HG02973 (cell line): ENCODE measurements around the gene DPP6.

ENCODE experiments used
- ATAC-seq: cut with Tn5 transposase; IDR thresholded peaks from one replicate; pipeline ENCODE4 v1.9.1; 2021; ENCODE audit warnings: moderate library complexity; ENCODE audit not compliant: unreplicated experiment

The DPP6 gene

DNA sequence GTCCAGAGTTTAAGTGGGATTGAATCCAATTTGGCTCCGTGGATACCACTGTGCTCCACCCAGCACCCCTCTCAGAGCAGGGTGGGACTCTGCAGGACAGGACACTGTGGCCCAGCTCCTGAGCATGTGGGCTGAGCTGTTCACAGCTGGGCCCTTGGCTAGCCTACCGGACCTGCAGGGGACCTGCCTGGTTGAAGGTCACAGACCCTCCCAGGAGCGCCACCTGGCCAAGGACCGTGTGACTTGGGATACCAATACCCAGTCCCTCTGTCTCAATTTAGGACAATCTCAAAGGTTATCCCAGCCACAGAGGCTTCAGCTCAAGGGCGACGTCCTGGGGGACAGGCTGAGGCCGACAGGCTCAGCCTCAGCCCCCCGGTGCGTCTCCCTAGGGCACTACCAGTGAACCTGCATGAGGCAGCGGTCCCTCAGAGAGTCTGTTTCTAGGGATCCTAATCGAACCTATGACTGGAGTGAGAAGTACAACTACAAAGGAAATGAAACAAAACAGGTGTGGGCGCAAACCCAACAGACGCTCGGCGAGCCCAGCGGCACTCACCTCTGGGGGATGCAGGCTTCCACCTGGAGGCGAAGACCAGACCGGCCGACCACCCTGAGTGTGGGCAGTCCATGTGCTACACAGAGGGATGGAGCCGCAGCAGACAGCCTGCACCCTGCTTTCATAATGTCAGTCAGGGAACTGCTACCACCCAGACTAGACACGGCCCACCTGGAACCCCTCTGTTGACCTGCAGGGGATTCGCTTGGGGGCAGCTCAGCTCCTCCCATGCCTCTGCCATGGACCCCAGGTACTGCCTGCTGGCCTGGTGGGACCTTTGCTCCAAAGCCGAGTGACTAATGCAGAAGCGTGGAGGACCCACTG lies 847.0 kb downstream of the DPP6 start:
- no peak for ATAC-seq

DNA sequence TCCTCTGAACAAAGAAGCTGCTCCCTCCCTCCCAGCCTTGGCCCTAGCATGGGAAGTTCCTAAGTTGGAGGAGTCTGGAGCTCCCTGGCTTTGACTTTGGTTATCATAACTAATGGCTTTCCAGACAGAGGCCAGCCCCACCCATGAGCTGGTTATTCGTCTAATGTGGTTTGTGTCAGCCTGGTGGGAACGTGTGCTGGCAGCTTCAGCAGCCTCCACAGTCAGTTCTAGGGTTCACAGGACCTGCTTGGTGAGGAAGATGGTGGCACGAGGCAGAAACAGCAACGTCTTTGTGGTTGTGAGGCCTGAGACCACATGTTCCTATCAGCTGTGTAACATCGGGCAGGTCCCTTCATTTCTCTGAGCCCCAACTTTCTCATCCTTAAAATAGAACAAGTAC lies 847.7 kb downstream of the DPP6 start:
- no peak for ATAC-seq

DNA sequence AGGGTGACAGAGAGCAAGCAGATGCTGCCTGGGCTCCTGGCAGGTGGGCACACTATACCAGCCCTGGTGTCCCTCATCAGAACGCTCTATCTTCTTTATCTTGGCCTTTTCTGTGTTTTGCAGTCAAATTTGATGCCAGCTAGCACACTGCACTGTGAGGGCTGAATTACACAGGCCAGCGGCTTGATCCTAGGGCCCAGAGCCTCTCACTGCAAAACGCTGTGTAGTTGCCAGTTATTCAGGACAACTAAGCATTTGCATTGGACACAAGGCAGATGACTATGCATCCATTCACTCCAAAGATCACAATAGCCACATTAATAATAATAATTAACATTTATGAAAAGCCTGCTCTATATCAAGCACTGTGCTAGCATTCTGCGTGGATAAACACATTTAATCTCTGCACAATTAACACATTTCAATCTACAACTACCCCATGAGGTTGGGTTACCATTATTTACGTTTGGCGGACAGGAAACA lies 850.4 kb downstream of the DPP6 start:
- no peak for ATAC-seq

DNA sequence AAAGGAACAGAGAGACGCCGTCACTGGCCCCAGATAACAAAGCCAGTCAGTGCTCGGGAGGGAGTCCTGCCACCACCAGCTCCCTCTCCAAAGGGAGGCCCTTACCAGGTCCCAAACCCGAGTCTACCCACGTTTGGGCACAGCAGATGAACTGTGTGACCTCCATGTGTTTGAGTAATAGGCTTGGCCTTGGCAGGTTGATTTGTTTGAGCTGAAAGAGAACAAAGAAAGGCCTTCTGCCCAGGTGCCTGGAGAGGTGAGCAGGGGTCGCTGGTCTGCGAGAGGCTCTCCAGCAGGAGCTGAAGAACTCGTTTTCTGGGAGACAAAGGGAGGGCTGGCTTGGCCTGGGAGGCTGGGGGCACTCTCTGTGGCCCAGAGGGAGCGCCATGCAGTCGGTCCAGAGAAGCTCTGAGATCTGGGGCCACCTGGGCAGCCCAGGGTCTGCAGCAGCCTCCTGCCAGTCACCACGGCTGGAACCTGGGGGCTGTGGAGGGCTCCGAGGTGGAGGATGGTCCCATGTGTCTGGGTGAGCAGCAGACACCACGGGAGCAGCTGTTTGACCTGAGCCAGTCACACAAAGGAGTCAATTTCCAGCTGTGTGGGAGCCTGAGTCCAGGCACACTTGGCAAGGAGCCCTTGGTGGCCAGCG lies 851.0 kb downstream of the DPP6 start:
- ATAC-seq = no peak

DNA sequence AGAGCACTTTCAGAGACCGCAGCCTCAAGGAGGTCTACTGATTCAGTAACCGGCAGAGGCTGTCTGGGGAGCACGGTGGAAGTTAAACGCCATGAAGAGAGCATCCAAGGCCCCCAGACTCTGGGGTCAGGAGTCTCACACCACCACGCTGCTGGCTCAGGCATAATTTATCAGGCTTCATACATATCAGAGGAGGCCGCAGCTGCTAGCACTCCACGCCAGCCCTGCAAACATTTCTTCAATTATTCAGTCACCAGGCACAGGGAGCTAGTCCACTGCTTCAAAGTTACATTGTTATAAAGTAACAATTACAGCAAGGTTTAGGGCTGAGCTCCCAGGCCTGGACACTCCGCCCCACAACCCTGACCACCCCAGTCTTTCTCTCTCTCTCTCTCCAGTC lies 852.9 kb downstream of the DPP6 start:
- ATAC-seq = no peak

DNA sequence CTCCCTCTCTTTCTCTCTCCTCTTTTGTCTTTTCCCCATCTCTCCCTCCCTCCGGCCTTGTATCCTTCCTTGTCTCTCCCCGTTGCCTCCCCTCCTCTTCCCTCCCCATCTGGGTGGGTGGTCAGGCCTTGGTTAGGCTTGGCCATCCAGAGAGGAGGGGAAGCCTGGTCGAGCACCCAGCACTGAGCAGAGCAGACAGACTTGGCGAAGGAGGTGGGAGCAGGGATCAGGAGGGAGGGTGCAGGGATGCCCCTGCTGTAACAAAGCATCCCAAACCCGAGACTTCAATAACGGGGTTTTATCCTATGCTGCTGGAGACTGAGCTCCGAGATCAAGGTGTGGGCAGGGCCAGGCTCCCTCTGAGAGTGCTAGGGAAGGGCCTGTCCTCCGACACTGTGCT lies 853.4 kb downstream of the DPP6 start:
- no peak for ATAC-seq

DNA sequence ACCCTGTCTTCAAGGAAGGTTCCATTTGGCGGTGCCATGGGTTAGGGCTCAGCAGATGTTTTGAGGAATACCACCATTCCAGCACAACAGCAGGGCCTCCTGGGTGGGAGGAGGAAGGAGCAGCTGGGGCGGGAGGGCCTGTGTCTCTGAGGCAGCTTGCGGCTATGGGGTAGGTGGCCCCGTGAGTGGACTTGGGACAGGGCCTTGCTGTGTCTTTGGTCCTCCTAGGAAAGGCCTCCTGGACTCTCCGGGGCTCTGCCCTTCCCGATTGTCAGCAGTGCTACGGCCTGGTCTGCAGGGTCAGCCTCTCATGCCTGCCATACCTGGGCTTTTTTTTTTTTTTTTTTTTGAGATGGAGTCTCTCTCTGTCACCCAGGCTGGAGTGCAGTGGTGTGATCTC lies 854.0 kb downstream of the DPP6 start:
- no peak for ATAC-seq

DNA sequence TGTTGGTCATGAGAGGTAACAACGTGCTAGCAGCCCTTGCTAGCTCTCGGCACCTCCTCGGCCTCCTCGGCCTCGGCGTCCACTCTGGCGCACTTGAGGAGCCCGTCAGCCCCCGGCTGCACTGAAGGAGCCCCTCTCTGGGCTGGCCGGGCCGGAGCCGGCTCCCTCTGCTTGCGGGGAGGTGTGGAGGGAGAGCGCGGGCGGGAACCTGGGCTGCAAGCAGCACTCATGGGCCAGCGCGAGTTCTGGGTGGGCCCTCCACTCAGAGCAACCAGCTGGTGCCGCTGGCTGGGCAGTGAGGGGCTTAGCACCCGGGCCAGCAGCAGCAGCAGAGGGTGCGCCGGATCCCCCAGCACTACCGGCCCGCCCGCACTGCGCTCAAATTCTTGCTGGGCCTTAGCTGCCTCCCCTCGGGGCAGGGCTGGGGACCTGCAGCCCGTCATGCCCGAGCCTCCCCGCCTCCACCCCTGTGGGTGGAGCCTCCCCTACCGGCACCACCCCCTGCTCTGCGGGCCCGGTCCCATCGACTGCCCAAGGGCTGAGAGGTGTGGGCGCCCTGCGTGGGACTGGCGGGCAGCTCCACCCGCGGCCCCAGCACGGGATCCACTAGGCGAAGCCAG lies 854.6 kb downstream of the DPP6 start:
- ATAC-seq = no peak

DNA sequence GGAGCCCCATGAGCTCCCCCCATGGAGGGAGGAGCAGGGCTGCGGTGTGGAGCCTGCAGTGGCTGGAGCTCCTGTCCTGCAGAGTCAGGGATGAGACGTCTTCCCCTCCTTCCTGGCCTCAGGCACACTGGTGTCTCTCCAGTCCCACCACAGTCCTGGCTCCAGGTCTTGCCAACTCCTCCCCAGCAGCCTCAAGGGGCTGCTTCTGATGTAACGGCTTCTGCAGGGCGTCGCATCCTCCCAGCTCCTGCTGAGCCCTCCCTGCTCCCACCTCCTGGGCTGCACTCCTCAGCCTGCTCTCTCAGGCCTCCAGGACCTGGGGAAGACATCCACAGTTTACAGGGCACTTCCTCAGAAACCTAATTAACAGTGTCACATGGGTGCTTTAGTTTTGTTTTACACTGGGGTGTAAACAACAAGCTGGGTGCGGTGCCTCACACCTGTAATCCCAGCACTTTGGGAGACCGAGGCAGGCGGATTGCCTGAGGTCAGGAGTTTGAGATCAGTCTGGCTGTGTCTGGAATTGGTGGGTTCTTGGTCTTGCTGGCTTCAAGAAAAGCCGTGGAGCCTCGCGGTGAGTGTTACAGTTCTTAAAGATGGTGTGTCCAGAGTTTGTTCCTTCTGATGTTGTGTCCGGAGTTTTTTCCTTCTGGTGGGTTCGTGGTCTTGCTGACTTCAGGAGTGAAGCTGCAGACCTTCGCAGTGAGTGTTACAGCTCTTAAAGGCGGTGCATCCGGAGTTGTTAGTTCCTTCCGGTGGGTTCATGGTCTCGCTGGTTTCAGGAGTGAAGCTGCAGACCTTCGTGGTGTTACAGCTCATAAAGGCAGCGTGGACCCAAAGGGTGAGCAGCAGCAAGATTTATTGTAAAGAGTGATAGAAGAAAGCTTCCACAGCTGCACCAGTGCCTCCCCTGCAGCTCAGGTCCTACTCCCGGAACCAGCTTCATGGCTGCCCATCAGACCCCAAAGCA lies 855.7 kb downstream of the DPP6 start:
- no peak for ATAC-seq

DNA sequence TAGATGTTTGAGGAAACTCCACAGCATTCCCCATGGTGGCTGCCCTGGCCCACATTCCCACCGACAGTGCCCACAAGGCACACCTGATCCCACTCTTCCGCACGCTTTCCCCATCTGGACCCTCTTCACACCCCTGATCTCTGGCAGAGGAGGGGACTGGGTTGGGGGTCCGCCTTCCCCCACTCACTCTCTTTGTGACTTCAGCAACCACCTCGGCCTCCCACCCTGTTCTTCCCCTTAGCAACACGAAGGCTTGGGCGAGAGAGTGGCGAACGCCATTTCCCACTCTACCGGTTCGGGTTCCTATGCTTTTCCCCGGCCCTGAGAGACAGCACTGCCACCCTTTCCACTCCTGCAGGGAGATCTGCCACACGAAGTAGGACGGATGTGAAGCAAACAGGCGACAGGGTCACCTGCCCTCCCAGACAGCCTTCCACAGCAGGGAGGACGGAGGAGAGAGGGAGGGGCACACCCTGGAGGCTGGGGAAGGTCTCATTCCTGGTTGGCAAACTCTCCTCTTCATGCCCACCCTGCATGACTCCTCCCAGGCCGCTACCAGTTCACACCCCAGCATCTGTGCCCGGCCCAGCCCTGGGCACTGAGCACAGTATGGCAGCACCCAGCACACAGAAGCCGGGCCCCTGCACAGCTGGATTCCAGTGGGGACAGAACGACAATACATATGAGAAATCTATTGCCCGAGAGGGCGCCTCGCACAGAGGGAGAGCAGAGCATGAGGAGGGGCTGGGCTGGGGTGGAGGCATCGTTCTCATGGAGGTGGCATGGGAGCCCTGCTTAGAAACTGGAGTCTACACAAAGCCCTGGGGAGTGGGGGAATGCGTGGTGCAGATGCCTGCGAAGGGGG lies 857.3 kb downstream of the DPP6 start:
- no peak for ATAC-seq

DNA sequence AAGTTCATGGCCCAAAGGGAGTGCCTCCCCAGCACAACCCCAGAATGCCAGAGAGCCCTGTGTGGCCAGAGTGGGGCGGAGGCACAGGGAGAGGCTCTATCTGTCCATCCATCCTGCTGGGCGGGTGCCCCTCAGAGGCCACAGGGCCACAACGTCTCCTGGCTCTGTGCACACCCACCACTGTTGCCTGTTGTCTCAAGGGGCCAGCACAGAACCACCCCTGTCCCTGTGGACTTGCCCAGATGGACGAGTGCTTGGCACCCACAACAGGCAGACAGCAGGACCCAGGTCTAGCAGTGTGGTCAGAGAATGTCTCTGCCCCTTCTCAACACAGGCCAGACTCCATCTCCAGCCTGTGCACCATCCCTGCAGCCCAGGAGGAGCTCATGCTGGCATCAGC lies 857.9 kb downstream of the DPP6 start:
- ATAC-seq = no peak

DNA sequence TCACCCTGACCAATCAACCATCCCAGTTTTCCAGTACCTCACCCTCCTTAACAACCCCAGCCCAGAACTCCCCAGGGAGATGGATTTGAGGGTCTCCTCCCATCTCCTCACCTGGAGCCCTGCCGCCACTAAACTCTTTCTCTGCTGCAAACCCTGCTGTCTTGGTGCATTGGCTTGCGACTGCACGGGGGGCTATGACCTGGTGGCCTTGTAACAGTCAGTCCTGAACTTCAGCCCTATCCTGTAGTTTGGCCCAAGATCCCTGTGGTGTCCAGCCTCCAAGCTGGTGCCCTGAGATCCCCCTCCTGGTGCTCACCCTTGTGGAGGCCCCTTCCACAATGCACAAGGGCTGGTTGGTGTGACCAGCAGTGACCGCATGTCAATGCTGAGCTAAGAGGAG lies 858.8 kb downstream of the DPP6 start:
- ATAC-seq = no peak

DNA sequence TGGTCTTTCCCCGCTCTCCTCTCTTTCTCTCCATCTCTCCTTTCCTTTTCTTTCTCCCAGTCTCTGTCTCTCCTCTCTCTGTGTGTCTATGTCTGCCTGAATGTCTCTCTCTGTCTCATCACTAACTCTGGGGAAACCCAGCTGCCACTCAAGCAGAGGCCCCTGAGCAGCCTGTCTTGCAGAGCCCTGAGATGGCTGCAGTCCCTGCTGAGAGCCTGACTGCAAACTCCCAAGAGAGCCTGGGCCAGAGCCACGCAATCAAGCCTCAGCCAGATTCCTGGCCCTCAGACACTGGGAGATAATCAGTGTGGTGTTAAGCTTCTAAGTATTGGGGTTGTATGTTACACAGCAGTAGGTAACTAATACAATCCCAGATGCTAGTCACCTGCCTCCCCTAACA lies 859.2 kb downstream of the DPP6 start:
- ATAC-seq = no peak

DNA sequence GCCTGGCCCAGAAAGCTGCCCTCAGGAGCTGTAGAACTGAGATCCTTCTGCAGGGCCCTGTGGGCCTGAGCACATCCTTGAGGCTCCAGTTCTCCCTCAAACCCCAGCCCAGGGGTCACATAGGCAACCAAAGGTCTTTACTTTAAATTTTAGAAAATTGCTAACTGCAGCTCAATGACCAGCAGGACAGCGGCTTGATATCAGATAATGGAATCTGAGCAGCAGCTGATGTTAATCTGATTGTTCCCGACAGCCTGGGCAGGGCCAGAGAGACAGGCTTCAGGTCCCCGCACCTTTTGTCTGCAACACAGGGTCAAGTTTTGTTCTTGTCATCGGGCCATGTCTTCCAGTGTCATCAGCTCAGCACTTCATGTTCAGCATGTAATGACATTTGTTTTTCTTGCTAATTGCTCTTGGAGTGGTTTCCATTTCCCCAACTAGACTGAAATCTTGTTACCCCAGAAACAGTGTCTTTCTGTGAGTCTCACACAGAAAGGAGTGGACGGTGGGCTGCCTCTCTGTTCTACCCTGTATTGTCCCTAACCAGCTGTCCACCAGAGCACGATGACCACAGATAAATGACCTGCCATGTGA lies 859.8 kb downstream of the DPP6 start:
- ATAC-seq = no peak

DNA sequence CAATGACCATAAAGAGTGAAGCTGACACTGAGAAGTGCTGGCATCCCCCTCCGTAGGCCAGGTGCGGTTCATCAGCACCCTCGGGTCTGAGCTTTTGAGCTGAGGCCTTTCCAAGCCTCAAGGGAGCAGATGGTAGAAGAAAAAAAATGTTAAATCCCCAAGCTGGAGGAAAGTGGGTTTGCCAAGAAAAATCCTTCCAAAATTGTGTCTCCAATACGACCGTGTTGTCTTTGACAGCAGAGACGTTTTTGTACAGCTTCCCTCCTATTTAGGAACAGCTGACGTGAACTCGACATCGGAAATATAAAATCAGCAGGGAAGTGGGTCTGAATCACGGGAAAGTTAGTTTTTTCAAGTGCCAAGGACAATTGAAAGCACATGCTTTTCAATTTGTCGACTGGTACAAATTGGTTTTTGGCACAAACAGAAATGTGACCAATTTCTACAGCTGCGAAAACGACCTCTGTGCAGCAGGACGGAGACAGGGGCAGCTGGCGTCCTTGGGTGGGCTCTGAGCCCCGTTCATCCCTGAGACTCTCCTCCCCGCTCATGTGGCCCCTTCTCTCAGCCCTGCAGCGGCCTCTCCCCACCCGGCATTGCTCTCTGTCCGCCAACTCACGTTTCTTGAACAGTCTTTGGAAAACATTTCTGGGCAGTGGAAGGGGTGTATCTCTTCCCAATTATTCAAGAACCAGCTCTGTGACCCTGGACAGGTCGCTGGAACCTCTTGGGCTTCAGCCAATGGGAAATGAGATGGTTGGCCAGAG lies 860.9 kb downstream of the DPP6 start:
- no peak for ATAC-seq

DNA sequence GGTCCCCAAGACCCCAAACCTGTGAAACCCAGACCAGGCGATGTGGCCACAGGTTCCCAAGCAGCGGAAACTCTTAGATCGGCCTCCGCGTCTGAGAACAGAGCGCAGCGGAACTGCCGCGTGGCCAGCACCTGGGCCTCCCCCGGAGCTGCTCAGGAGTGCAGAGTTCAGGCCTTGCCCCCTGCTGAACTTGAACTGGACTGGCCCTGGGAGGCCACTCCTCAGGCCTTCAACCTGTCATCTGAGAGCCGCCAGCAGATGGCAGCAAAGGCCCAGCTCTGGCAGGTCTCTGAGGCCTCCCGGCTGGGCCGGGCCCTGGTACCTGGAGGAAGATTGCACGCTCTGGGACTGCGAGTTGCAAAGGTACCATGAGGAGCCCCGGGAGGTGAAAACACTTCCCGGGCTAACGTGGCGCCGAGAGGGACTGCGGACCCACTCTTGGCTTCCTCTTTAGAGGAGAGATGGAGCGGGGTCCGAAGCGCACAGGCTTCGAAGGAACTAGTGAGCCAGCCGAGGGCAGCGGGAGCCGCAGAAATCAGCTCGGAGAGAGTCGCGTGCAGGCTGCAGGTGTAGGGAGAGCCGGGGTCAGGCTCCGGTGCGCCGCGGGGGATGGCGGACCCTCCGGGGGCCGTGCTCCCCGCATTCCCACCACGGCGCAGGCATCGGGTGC lies 861.6 kb downstream of the DPP6 start:
- peak; percentile 94 for ATAC-seq

DNA sequence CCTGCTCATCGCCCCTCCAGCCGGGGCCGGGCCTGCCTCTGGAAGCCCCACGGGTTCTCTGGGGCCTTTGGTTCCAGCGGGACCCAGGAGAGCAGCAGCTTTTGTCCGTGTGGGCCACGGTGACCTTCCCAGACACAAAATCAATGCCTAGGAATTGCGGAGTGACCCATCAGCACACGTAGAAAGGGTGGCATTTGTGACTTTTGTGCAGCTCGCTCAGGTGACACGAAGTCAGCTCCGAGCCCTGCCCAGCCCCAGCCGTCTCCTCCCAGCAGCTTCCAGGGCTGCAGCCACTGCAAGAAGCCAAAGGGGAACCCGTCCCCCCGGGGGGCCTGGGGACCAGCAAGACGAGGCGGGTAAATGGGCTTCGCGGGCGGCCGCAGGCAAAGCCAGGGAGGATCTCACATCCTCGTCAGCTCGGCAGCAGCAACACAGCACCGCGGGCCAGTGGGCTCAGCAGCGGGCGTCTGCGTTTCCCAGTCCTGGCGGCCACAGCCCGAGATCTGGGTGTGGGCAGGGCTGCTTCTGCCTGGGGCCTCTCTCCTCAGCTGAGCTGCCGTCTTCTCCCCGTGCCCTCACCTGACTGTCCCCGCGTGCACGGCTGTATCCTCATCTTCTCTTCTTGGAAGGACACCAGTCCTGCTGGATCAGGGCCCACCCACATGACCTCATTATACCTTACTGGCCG lies 862.3 kb downstream of the DPP6 start:
- no peak for ATAC-seq

DNA sequence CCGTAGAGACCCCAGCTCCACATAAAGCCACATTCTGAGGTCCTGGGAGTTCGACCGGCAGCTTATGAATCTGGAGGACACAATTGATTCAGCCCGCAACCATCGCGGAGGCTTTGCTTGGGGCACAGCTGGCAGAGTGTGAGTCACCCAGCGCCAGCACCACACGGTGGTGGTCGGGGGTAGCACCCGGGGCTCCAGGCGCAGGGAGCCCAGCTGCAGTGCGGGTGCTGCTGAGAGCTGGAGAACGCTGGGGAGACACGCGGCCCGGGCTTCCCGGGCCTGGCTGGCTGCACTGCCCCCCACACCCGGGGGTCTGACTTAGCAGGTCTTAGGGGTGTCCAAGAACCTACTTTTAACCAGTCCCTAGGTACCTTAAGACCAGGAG lies 862.8 kb downstream of the DPP6 start:
- ATAC-seq = no peak
